ENCODE data around the gene IL22. TPM values are rescaled to one million over a fixed set of nuclear protein-coding genes. Genes with fewer than 3 reads are reported as not detected.

IL22 gene
- total and polyA plus RNA-seq, 7 experiments from 2014 or later = 1.8 TPM; not detected in 6

- POLR2A ChIA-PET = no interaction called here
- DNase-seq (no peak), ATAC-seq (no peak)
- intact Hi-C loops (cut with micrococcal nuclease) = no loop called here
- CTCF ChIA-PET = interaction anchor here (0.7 to 1.1 kb wide), 2 partner anchors 10 to 197 kb away, joined by 3 to 4 read pairs; no protein-coding TSS in a partner anchor
- no peak overlapping the region for H3K27ac ChIP-seq (ENCODE audit: low read depth, low read length)
- no peaks in the 10 kb centered on the region for H3K9me3 ChIP-seq (ENCODE audit: control insufficient read depth in 2 of 3, low read length in 3 of 3)
- Mint-ChIP-seq H3K4me1 (peaks cover 7 to 28% (median 15%) of the 10 kb centered on the region in 7 donors), H3K27ac (no peak overlapping the region), H3K4me3 (no peak overlapping the region), H3K27me3 (peaks cover 0 to 16% (median 0%) of the 10 kb centered on the region in 5 donors), H3K36me3 (peaks cover 0 to 14% (median 0%) of the 10 kb centered on the region in 5 donors), H3K9me3 (no peaks in the 10 kb centered on the region)
- H3K27me3 ChIP-seq (ENCODE audit: control insufficient read depth in 2 of 2, insufficient read depth in 2 of 2, low read length in 2 of 2) = no peaks in the 10 kb centered on the region
- no peaks in the 10 kb centered on the region for H3K36me3 ChIP-seq (ENCODE audit: control insufficient read depth in 2 of 3, insufficient read depth in 3 of 3, low read length in 3 of 3)
- H3K4me3 ChIP-seq (ENCODE audit: low read length) = no peak overlapping the region
- peaks cover 0 to 8% of the 10 kb centered on the region in 2 donors for H3K4me1 ChIP-seq (ENCODE audit: control insufficient read depth in 2 of 2, insufficient read depth in 2 of 2, low read length in 2 of 2)
Measured at GRCh38 chr12:68206446-68206845, 47.0 kb downstream of the IL22 start.

GRCh38 chr12:68203460-68203875, 49.9 kb downstream of the IL22 start:
- H3K36me3 Mint-ChIP-seq = peaks cover 0 to 9% (median 0%) of the 10 kb centered on the region in 5 donors

GRCh38 chr12:68200854-68201253, 52.5 kb downstream of the IL22 start:
- H3K4me1 Mint-ChIP-seq = peaks cover 5 to 42% (median 28%) of the 10 kb centered on the region in 7 donors
- Histone ChIP-seq H3K36me3 (ENCODE audit: control insufficient read depth in 2 of 3, insufficient read depth in 3 of 3, low read length in 3 of 3) (no peaks in the 10 kb centered on the region), H3K4me1 (ENCODE audit: control insufficient read depth in 2 of 2, insufficient read depth in 2 of 2, low read length in 2 of 2) (peaks cover 14 to 21% of the 10 kb centered on the region in 2 donors), H3K27ac (ENCODE audit: low read depth, low read length) (no peak overlapping the region), H3K9me3 (ENCODE audit: control insufficient read depth in 2 of 3, low read length in 3 of 3) (no peaks in the 10 kb centered on the region), H3K27me3 (ENCODE audit: control insufficient read depth in 2 of 2, insufficient read depth in 2 of 2, low read length in 2 of 2) (no peaks in the 10 kb centered on the region), H3K4me3 (ENCODE audit: low read length) (no peak overlapping the region)
- CTCF ChIA-PET = no interaction called here
- H3K27ac Mint-ChIP-seq = peak overlapping the region in 1 of 9 donors; percentile 28
- peaks cover 0 to 9% (median 0%) of the 10 kb centered on the region in 5 donors for H3K27me3 Mint-ChIP-seq
- peak overlapping the region in 4 of 10 donors; percentile 14 to 65 (median 32) for H3K4me3 Mint-ChIP-seq
- H3K36me3 Mint-ChIP-seq = peaks cover 0 to 4% (median 0%) of the 10 kb centered on the region in 5 donors
- POLR2A ChIA-PET = no interaction called here
- H3K9me3 Mint-ChIP-seq = peaks cover 0 to 1% (median 0%) of the 10 kb centered on the region in 11 donors
- intact Hi-C loops (cut with micrococcal nuclease) = loop anchor here in 1 of 2 donors (5.0 kb wide), 1 partner anchor 44 kb away; the partner anchor contains the start of gene IFNG
- ATAC-seq (no peak), DNase-seq (no peak)

More at GRCh38 chr12:68203460-68203875, 49.9 kb downstream of the IL22 start:
- peak overlapping the region in 2 of 9 donors; percentile 19 to 37 for H3K27ac Mint-ChIP-seq
- H3K4me3 ChIP-seq (ENCODE audit: low read length) = no peak overlapping the region
- no peaks in the 10 kb centered on the region for H3K9me3 Mint-ChIP-seq
- peaks cover 5 to 44% (median 28%) of the 10 kb centered on the region in 7 donors for H3K4me1 Mint-ChIP-seq
- CTCF ChIA-PET = no interaction called here
- no peak overlapping the region for H3K4me3 Mint-ChIP-seq
- no peaks in the 10 kb centered on the region for H3K27me3 ChIP-seq (ENCODE audit: control insufficient read depth in 2 of 2, insufficient read depth in 2 of 2, low read length in 2 of 2)
- ATAC-seq (peak; percentile 50), DNase-seq (no peak)
- POLR2A ChIA-PET = no interaction called here
- intact Hi-C loops (cut with micrococcal nuclease) = loop anchor here in 1 of 2 donors (5.0 kb wide), 1 partner anchor 46 kb away; the partner anchor contains the start of gene IFNG
- H3K9me3 ChIP-seq (ENCODE audit: control insufficient read depth in 2 of 3, low read length in 3 of 3) = no peaks in the 10 kb centered on the region
- H3K4me1 ChIP-seq (ENCODE audit: control insufficient read depth in 2 of 2, insufficient read depth in 2 of 2, low read length in 2 of 2) = peaks cover 14 to 21% of the 10 kb centered on the region in 2 donors
- H3K27ac ChIP-seq (ENCODE audit: low read depth, low read length) = no peak overlapping the region
- H3K36me3 ChIP-seq (ENCODE audit: control insufficient read depth in 2 of 3, insufficient read depth in 3 of 3, low read length in 3 of 3) = no peaks in the 10 kb centered on the region
- peaks cover 0 to 12% (median 0%) of the 10 kb centered on the region in 5 donors for H3K27me3 Mint-ChIP-seq

- peak overlapping the region in 1 of 9 donors; percentile 50 for H3K27ac Mint-ChIP-seq
- H3K4me1 Mint-ChIP-seq = peaks cover 5 to 42% (median 28%) of the 10 kb centered on the region in 7 donors
- Histone ChIP-seq H3K9me3 (ENCODE audit: control insufficient read depth in 2 of 3, low read length in 3 of 3) (no peaks in the 10 kb centered on the region), H3K27ac (ENCODE audit: low read depth, low read length) (no peak overlapping the region), H3K4me1 (ENCODE audit: control insufficient read depth in 2 of 2, insufficient read depth in 2 of 2, low read length in 2 of 2) (peaks cover 14 to 21% of the 10 kb centered on the region in 2 donors), H3K36me3 (ENCODE audit: control insufficient read depth in 2 of 3, insufficient read depth in 3 of 3, low read length in 3 of 3) (no peaks in the 10 kb centered on the region), H3K27me3 (ENCODE audit: control insufficient read depth in 2 of 2, insufficient read depth in 2 of 2, low read length in 2 of 2) (no peaks in the 10 kb centered on the region), H3K4me3 (ENCODE audit: low read length) (no peak overlapping the region)
- peaks cover 0 to 4% (median 0%) of the 10 kb centered on the region in 5 donors for H3K27me3 Mint-ChIP-seq
- ChIA-PET POLR2A (interaction anchor here (1.4 kb wide), 1 partner anchor 10 kb away, joined by 4 read pairs; no protein-coding TSS in a partner anchor), CTCF (no interaction called here)
- no peak for ATAC-seq
- no peak for DNase-seq
- peaks cover 0 to 3% (median 0%) of the 10 kb centered on the region in 5 donors for H3K36me3 Mint-ChIP-seq
- intact Hi-C loops (cut with micrococcal nuclease) = no loop called here
- peak overlapping the region in 2 of 10 donors; percentile 16 to 63 for H3K4me3 Mint-ChIP-seq
- H3K9me3 Mint-ChIP-seq = peaks cover 0 to 2% (median 0%) of the 10 kb centered on the region in 11 donors
Measured at GRCh38 chr12:68199127-68199526, 54.3 kb downstream of the IL22 start.

GRCh38 chr12:68198507-68199086, 54.8 kb downstream of the IL22 start:
- peak overlapping the region in 1 of 10 donors; percentile 67 for H3K4me3 Mint-ChIP-seq
- H3K4me3 ChIP-seq (ENCODE audit: low read length) = no peak overlapping the region
- peaks cover 0 to 4% (median 0%) of the 10 kb centered on the region in 11 donors for H3K9me3 Mint-ChIP-seq
- ChIA-PET CTCF (interaction anchor here (0.6 to 2.7 kb wide), 2 partner anchors 24 to 115 kb away, joined by 6 to 10 read pairs; no protein-coding TSS in a partner anchor), POLR2A (interaction anchor here (1.4 kb wide), 1 partner anchor 10 kb away, joined by 4 read pairs; no protein-coding TSS in a partner anchor)
- peaks cover 5 to 40% (median 26%) of the 10 kb centered on the region in 7 donors for H3K4me1 Mint-ChIP-seq
- H3K27me3 Mint-ChIP-seq = peaks cover 0 to 4% (median 0%) of the 10 kb centered on the region in 5 donors
- H3K27me3 ChIP-seq (ENCODE audit: control insufficient read depth in 2 of 2, insufficient read depth in 2 of 2, low read length in 2 of 2) = no peaks in the 10 kb centered on the region
- ATAC-seq (no peak), DNase-seq (no peak)
- H3K27ac ChIP-seq (ENCODE audit: low read depth, low read length) = no peak overlapping the region
- intact Hi-C loops (cut with micrococcal nuclease) = no loop called here
- H3K9me3 ChIP-seq (ENCODE audit: control insufficient read depth in 2 of 3, low read length in 3 of 3) = no peaks in the 10 kb centered on the region
- peaks cover 14 to 21% of the 10 kb centered on the region in 2 donors for H3K4me1 ChIP-seq (ENCODE audit: control insufficient read depth in 2 of 2, insufficient read depth in 2 of 2, low read length in 2 of 2)
- H3K36me3 ChIP-seq (ENCODE audit: control insufficient read depth in 2 of 3, insufficient read depth in 3 of 3, low read length in 3 of 3) = no peaks in the 10 kb centered on the region
- peak overlapping the region in 1 of 9 donors; percentile 83 for H3K27ac Mint-ChIP-seq
- H3K36me3 Mint-ChIP-seq = peaks cover 0 to 5% (median 0%) of the 10 kb centered on the region in 5 donors

Data from naive thymus-derived CD4-positive, alpha-beta T cell (primary cell).